ENCODE measurements around the gene REXO1. TPM values are rescaled to one million over a fixed set of nuclear protein-coding genes. Genes with fewer than 3 reads are reported as not detected.

The REXO1 gene
- total and polyA plus RNA-seq, 9 of the 15 experiments (the other 6 are each of a cell fraction or from before 2014, with no cell fraction given), result 0.04 to 63.3 (median 15.8) TPM

GRCh38 chr19:1789261-1790041 lies 58.8 kb downstream of the REXO1 start:
- Histone ChIP-seq H3K36me3 (ENCODE audit: control insufficient read depth, insufficient read depth, low read length) (no peaks in the 10 kb centered on the region), H3K27me3 (ENCODE audit: control insufficient read depth in 2 of 2, insufficient read depth in 2 of 2, low read length in 2 of 2) (peaks cover 2 to 12% of the 10 kb centered on the region in 2 experiments; a peak in 3 of 5 replicates), H4K20me1 (replicated peaks; ENCODE audit: control insufficient read depth, insufficient read depth, low read length) (no peaks in the 10 kb centered on the region), H3K9me1 (ENCODE audit: control insufficient read depth, insufficient read depth, low read length) (no peaks in the 10 kb centered on the region), H3K9ac (ENCODE audit: insufficient read depth in 1 of 2, low read depth in 2 of 2, low read length in 2 of 2) (peak overlapping the region in 1 of 2 experiments; percentile 35; a peak in 1 of 4 replicates), H3K4me3 (no peak overlapping the region), H3K4me1 (replicated peaks in 1 of 2; ENCODE audit: control insufficient read depth in 2 of 2, insufficient read depth in 2 of 2, low read length in 2 of 2) (peaks cover 3 to 44% of the 10 kb centered on the region in 2 experiments; a peak in 3 of 5 replicates), H3K27ac (ENCODE audit: extremely low read depth, low read depth, low read length) (no peak overlapping the region), H3K79me2 (ENCODE audit: control insufficient read depth, insufficient read depth, low read length) (no peaks in the 10 kb centered on the region), H3K9me3 (replicated peaks; ENCODE audit: control insufficient read depth, insufficient read depth, low read depth, low read length) (peaks cover 5% of the 10 kb centered on the region; the same call in 1 of the 2 replicates), H3K4me2 (ENCODE audit: insufficient read depth, low read length) (peak overlapping the region; percentile 18; the same call in 1 of the 2 replicates), H2AFZ (ENCODE audit: low read depth, low read length) (peak overlapping the region; percentile 51; the same call in 1 of the 2 replicates)
- DNase-seq (ENCODE audit: extremely low read depth in 1 of 4, low spot score in 3 of 4) (no peak), FAIRE-seq (no peak), ATAC-seq (peak; percentile 43)
- ChIA-PET POLR2A (interaction anchor here (0.6 kb wide), 1 partner anchor 520 kb away, joined by 4 read pairs; the partner anchor contains the start of gene CIRBP), CTCF (ENCODE audit: low intra/inter-chr PET ratio) (interaction anchor here (0.6 kb wide), 1 partner anchor 276 kb away, joined by 3 read pairs; no protein-coding TSS in a partner anchor)
- intact Hi-C loops (cut with micrococcal nuclease), result no loop called here
- WGBS (ENCODE audit: insufficient coverage, low coverage, missing lambda C conversion rate), result 58% methylated on average over 25 of the region's 59 CpGs
- no TSS peak for BruUV-seq (replicated peaks)
- in situ Hi-C loops (cut with MboI), result no loop called here
- TF ChIP-seq ETS1 (conservative IDR thresholded peaks at IDR 0.05; ENCODE audit: control insufficient read depth, low read depth, low read length) (no peak), RBFOX2 (IDR thresholded peaks at IDR 0.05; ENCODE audit: low read depth, low read length) (0 out of 2 replicates have a peak, but pooled peaks have one; percentile 14), USF1 (CRISPR knock-in tag; IDR thresholded peaks at IDR 0.05) (no peak), ZNF133 (CRISPR knock-in tag; IDR thresholded peaks at IDR 0.05) (no peak), JUNB (CRISPR knock-in tag; conservative IDR thresholded peaks at IDR 0.05) (no peak), GTF3C2 (IDR thresholded peaks at IDR 0.05; ENCODE audit: borderline replicate concordance, extremely low read depth, insufficient read length) (no peak), TAF7 (tag; IDR thresholded peaks at IDR 0.05) (no peak), ETV6 (IDR thresholded peaks at IDR 0.05; ENCODE audit: borderline replicate concordance in 1 of 2, low read depth in 2 of 2, low read length in 1 of 2) (no peak), ETV6 (CRISPR knock-in tag; IDR thresholded peaks at IDR 0.05; ENCODE audit: borderline replicate concordance) (no peak), SMAD1 (IDR thresholded peaks at IDR 0.05; ENCODE audit: low read depth, low read length, partially characterized antibody) (no peak), ZNF445 (CRISPR knock-in tag; IDR thresholded peaks at IDR 0.05; ENCODE audit: low read depth) (no peak), RBM15 (IDR thresholded peaks at IDR 0.05; ENCODE audit: insufficient read depth, low read length) (no peak)
- TF ChIP-seq, protein P1, sequence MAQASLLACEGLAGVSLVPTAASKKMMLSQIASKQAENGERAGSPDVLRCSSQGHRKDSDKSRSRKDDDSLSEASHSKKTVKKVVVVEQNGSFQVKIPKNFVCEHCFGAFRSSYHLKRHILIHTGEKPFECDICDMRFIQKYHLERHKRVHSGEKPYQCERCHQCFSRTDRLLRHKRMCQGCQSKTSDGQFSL (CRISPR knock-in tag; IDR thresholded peaks at IDR 0.05), result no peak
- TF ChIP-seq, protein P1 (tag; IDR thresholded peaks at IDR 0.05), result no peak

Data from K562 (cell line).